Testis (tissue), 3 donors: Measurements from ENCODE around the gene AFAP1L2. TPM values are rescaled to one million over a fixed set of nuclear protein-coding genes. Genes with fewer than 3 reads are reported as not detected.
A peak's percentile ranks its signal among the peaks of the same experiment; 100 is the strongest.

Experiments used
- DNase-seq: peaks from one replicate; pipeline ENCODE4 v3.0.0-alpha.2; 2019
- H3K27ac ChIP-seq, 2 donors: fragments of 200-600 bp; sonication (generic); one replicate each; pipeline ENCODE4 v1.5.1; 2019
- H3K27me3 ChIP-seq: fragments of 200-600 bp; sonication (generic); one replicate; pipeline ENCODE4 v1.5.1; 2019
- H3K36me3 ChIP-seq: fragments of 200-600 bp; sonication (generic); one replicate; pipeline ENCODE4 v1.5.1; 2017; ENCODE audit warnings: low read depth; ENCODE audit errors: missing control alignments
- H3K4me1 ChIP-seq: fragments of 200-600 bp; sonication (generic); one replicate; pipeline ENCODE4 v1.5.1; 2019
- H3K4me3 ChIP-seq, 2 donors: fragments of 200-600 bp; sonication (generic); one replicate each; pipeline ENCODE4 v1.5.1; 2017 to 2019
- H3K9me3 ChIP-seq: fragments of 200-600 bp; sonication (generic); one replicate; pipeline ENCODE4 v1.5.1; 2017
- CTCF ChIP-seq, 3 experiments: fragments of 450-650 bp in 2 of 3; fragments of 200-600 bp in 1 of 3; sonication (generic) in 1 of 3; IDR thresholded peaks; one replicate each; pipeline ENCODE4 v1.5.1; 2016 to 2019; ENCODE audit warnings: antibody characterized with exemption in 3 of 3, mild to moderate bottlenecking in 2 of 3, moderate library complexity in 1 of 3
- POLR2A ChIP-seq: fragments of 450-650 bp; IDR thresholded peaks from one replicate; pipeline ENCODE4 v1.6.1; 2017; ENCODE audit warnings: antibody characterized with exemption, mild to moderate bottlenecking, moderate library complexity
- WGBS, 2 donors: methylation state at CpG; one replicate each; pipeline ENCODE4 v1.1.5; 2018; 5-methylcytosine and 5-hydroxymethylcytosine counted together
- intact Hi-C: fragments of 100-400 bp; cut with DNase I; formaldehyde crosslinking; loops from one replicate; pipeline ENCODE4 v1.15.1; 2023; ENCODE audit warnings: low total_unique reads
- polyA plus RNA-seq: library from polyadenylated mRNA; stranded (reverse); fragments of 350-450 nt; fragmentation: Illumina TruSeq; extraction: RNeasy Lipid Tissue Mini Kit (QIAGEN cat#74804); gene quantifications from one replicate; pipeline ENCODE4 v1.2.3, GENCODE V29; 2014; ENCODE audit warnings: low read depth, low replicate concordance; ENCODE audit not compliant: insufficient read depth
- total RNA-seq, 2 donors: library from RNA; depleted of rRNA; stranded (reverse); fragments of >200 nt; gene quantifications; one replicate each; pipeline ENCODE4 v1.2.3, GENCODE V29; 2016

The AFAP1L2 gene
- total and polyA plus RNA-seq, 3 donors from 2014 or later, result 4.0 to 7.4 (median 6.9) TPM

GRCh38 chr10:114256822-114257221, 147.5 kb downstream of the AFAP1L2 start:
- Histone ChIP-seq H3K36me3 (no peaks in the 10 kb centered on the region), H3K4me3 (no peak overlapping the region), H3K4me1 (no peaks in the 10 kb centered on the region), H3K27me3 (no peaks in the 10 kb centered on the region), H3K9me3 (no peaks in the 10 kb centered on the region), H3K27ac (no peak overlapping the region)
- WGBS, 2 donors, result 72 to 83% methylated on average over 3 of the region's 3 CpGs
- no peak for DNase-seq
- TF ChIP-seq CTCF (IDR thresholded peaks at IDR 0.05), result no peak
- TF ChIP-seq POLR2A, result no peak
- intact Hi-C loops, result no loop called here

GRCh38 chr10:114256008-114256765, 148.1 kb downstream of the AFAP1L2 start:
- Histone ChIP-seq H3K27ac (no peak overlapping the region), H3K4me1 (no peaks in the 10 kb centered on the region), H3K27me3 (no peaks in the 10 kb centered on the region), H3K9me3 (no peaks in the 10 kb centered on the region), H3K4me3 (no peak overlapping the region), H3K36me3 (no peaks in the 10 kb centered on the region)
- DNase-seq, result no peak
- TF ChIP-seq POLR2A (no peak), CTCF (IDR thresholded peaks at IDR 0.05) (no peak)
- intact Hi-C loops, result no loop called here
- WGBS, 2 donors, result 71 to 76% methylated on average over 12 of the region's 12 CpGs

GRCh38 chr10:114255227-114255626, 149.1 kb downstream of the AFAP1L2 start:
- H3K9me3 ChIP-seq, result no peaks in the 10 kb centered on the region
- no peak for TF ChIP-seq CTCF (IDR thresholded peaks at IDR 0.05)
- no peak for TF ChIP-seq POLR2A
- H3K36me3 ChIP-seq, result no peaks in the 10 kb centered on the region
- H3K4me3 ChIP-seq, result no peak overlapping the region
- intact Hi-C loops, result no loop called here
- WGBS, 2 donors, result 55 to 67% methylated on average over 1 of the region's 1 CpG
- H3K27me3 ChIP-seq, result no peaks in the 10 kb centered on the region
- H3K27ac ChIP-seq, result no peak overlapping the region
- no peaks in the 10 kb centered on the region for H3K4me1 ChIP-seq
- peak; percentile 60 for DNase-seq

GRCh38 chr10:114252883-114253282, 151.4 kb downstream of the AFAP1L2 start:
- no peak overlapping the region for H3K27ac ChIP-seq
- TF ChIP-seq POLR2A (no peak), CTCF (IDR thresholded peaks at IDR 0.05) (no peak)
- H3K9me3 ChIP-seq, result no peaks in the 10 kb centered on the region
- no peaks in the 10 kb centered on the region for H3K36me3 ChIP-seq
- H3K4me3 ChIP-seq, result no peak overlapping the region
- intact Hi-C loops, result no loop called here
- no peaks in the 10 kb centered on the region for H3K27me3 ChIP-seq
- 67 to 74% methylated on average over 3 to 4 of the region's 7 CpGs for WGBS, 2 donors
- no peak for DNase-seq
- H3K4me1 ChIP-seq, result no peaks in the 10 kb centered on the region

GRCh38 chr10:114252092-114252491, 152.2 kb downstream of the AFAP1L2 start:
- no peak for DNase-seq
- H3K27ac ChIP-seq, result no peak overlapping the region
- no peaks in the 10 kb centered on the region for H3K36me3 ChIP-seq
- H3K4me1 ChIP-seq, result no peaks in the 10 kb centered on the region
- TF ChIP-seq POLR2A (no peak), CTCF (IDR thresholded peaks at IDR 0.05) (no peak)
- no peaks in the 10 kb centered on the region for H3K27me3 ChIP-seq
- H3K9me3 ChIP-seq, result no peaks in the 10 kb centered on the region
- 94 to 96% methylated on average over 5 of the region's 5 CpGs for WGBS, 2 donors
- intact Hi-C loops, result no loop called here
- H3K4me3 ChIP-seq, result no peak overlapping the region
